HEK293 (cell line): ENCODE results near the gene PROK1.

ENCODE experiments used
- CTCF ChIA-PET: fragments of 350-600 bp; formaldehyde crosslinking; extraction: SDS; loops from one replicate; lab custom pipeline; 2021; ENCODE audit warnings: antibody characterized with exemption; lab: Yijun Ruan, JAX
- POLR2A ChIA-PET: fragments of 300-600 bp; formaldehyde crosslinking; extraction: SDS; loops from one replicate; lab custom pipeline; 2020; ENCODE audit warnings: antibody characterized with exemption, inconsistent platforms; lab: Yijun Ruan, JAX
- H3K27ac ChIP-seq: fragments of 200-500 bp; sonication (Bioruptor generic); 2 replicates; pipeline ENCODE4 v1.5.1; 2014; ENCODE audit warnings: low read depth, low read length, control low read depth, inconsistent platforms; ENCODE audit errors: extremely low read depth
- H3K36me3 ChIP-seq, 2 experiments: fragments of 200-500 bp in 1 of 2; sonication (Bioruptor generic) in 1 of 2; 1 replicate in 1 of 2; 2 replicates in 1 of 2; pipeline ENCODE4 v1.5.1; 2014 to 2017; ENCODE audit warnings: inconsistent platforms in 2 of 2, low read length in 2 of 2; ENCODE audit not compliant: control insufficient read depth in 2 of 2, insufficient read depth in 1 of 2
- H3K4me1 ChIP-seq: fragments of 200-500 bp; sonication (Bioruptor generic); 2 replicates; pipeline ENCODE4 v1.5.1; 2014; ENCODE audit warnings: mild to moderate bottlenecking, low read length, inconsistent platforms; ENCODE audit not compliant: control insufficient read depth, insufficient read depth
- H3K4me3 ChIP-seq: 2 replicates; pipeline ENCODE4 v1.5.1; 2011; ENCODE audit warnings: low read depth, mild to moderate bottlenecking, control low read depth, low read length, moderate library complexity
- H3K9me3 ChIP-seq: fragments of 200-500 bp; sonication (Bioruptor generic); 2 replicates; pipeline ENCODE4 v1.5.1; 2014; ENCODE audit warnings: low read depth, low read length, inconsistent platforms; ENCODE audit not compliant: control insufficient read depth, insufficient read depth
- BCL6B ChIP-seq: fragments of 450-650 bp; formaldehyde crosslinking; IDR thresholded peaks from 2 replicates; pipeline ENCODE4 v1.5.1; 2017; ENCODE audit warnings: missing biosample characterization, missing genetic modification characterization
- HIC1 ChIP-seq: fragments of 450-650 bp; formaldehyde crosslinking; IDR thresholded peaks from 2 replicates; pipeline ENCODE4 v1.5.1; 2016; ENCODE audit warnings: missing biosample characterization, missing genetic modification characterization
- HOXD13 ChIP-seq: sonication (generic); formaldehyde crosslinking; IDR thresholded peaks from 2 replicates; pipeline ENCODE4 v1.8.0; 2022; ENCODE audit warnings: missing genetic modification reagents, borderline replicate concordance
- IKZF3 ChIP-seq: fragments of 450-650 bp; IDR thresholded peaks from 2 replicates; pipeline ENCODE4 v1.5.0; 2018; ENCODE audit warnings: missing biosample characterization, mild to moderate bottlenecking, missing genetic modification characterization, moderate library complexity
- KLF7 ChIP-seq: fragments of 450-650 bp; formaldehyde crosslinking; IDR thresholded peaks from 2 replicates; pipeline ENCODE4 v1.5.1; 2016; ENCODE audit warnings: missing biosample characterization, missing genetic modification characterization, borderline replicate concordance
- ZBTB26 ChIP-seq: fragments of 450-650 bp; formaldehyde crosslinking; optimal IDR thresholded peaks from 2 replicates; pipeline ENCODE3; 2016; ENCODE audit warnings: missing biosample characterization, mild to moderate bottlenecking, missing genetic modification characterization
- ZBTB48 ChIP-seq: fragments of 450-650 bp; formaldehyde crosslinking; IDR thresholded peaks from 2 replicates; pipeline ENCODE4 v1.5.1; 2016; ENCODE audit warnings: missing biosample characterization, missing genetic modification characterization
- ZBTB6 ChIP-seq: fragments of 450-650 bp; formaldehyde crosslinking; IDR thresholded peaks from 2 replicates; pipeline ENCODE4 v1.5.1; 2017; ENCODE audit warnings: missing biosample characterization, missing genetic modification characterization
- ZFHX2 ChIP-seq: fragments of 450-650 bp; formaldehyde crosslinking; conservative IDR thresholded peaks from 2 replicates; pipeline ENCODE4 v1.5.1; 2016; ENCODE audit warnings: missing biosample characterization, missing genetic modification characterization
- ZNF2 ChIP-seq: fragments of 450-650 bp; formaldehyde crosslinking; IDR thresholded peaks from 2 replicates; pipeline ENCODE4 v1.5.1; 2016; ENCODE audit warnings: missing biosample characterization, missing genetic modification characterization
- ZNF214 ChIP-seq: fragments of 450-650 bp; formaldehyde crosslinking; IDR thresholded peaks from 2 replicates; pipeline ENCODE4 v1.5.1; 2017; ENCODE audit warnings: missing biosample characterization, mild to moderate bottlenecking, missing genetic modification characterization, borderline replicate concordance
- ZNF292 ChIP-seq: fragments of 450-650 bp; formaldehyde crosslinking; IDR thresholded peaks from 2 replicates; pipeline ENCODE4 v1.5.1; 2016; ENCODE audit warnings: low read depth, missing biosample characterization, missing genetic modification characterization, borderline replicate concordance
- ZNF350 ChIP-seq: fragments of 450-650 bp; formaldehyde crosslinking; IDR thresholded peaks from 2 replicates; pipeline ENCODE4 v1.5.0; 2017; ENCODE audit warnings: missing biosample characterization, mild to moderate bottlenecking, missing genetic modification characterization
- ZNF473 ChIP-seq: fragments of 450-650 bp; formaldehyde crosslinking; IDR thresholded peaks from 2 replicates; pipeline ENCODE4 v1.5.1; 2017; ENCODE audit warnings: missing biosample characterization, missing genetic modification characterization
- ZNF558 ChIP-seq: fragments of 450-650 bp; formaldehyde crosslinking; IDR thresholded peaks from 2 replicates; pipeline ENCODE4 v1.5.1; 2016; ENCODE audit warnings: missing biosample characterization, missing genetic modification characterization
- ZNF560 ChIP-seq: fragments of 450-650 bp; formaldehyde crosslinking; IDR thresholded peaks from 2 replicates; pipeline ENCODE4 v1.5.1; 2017; ENCODE audit warnings: missing biosample characterization, missing genetic modification characterization, borderline replicate concordance
- ZNF621 ChIP-seq: fragments of 450-650 bp; formaldehyde crosslinking; IDR thresholded peaks from 2 replicates; pipeline ENCODE4 v1.5.1; 2017; ENCODE audit warnings: missing biosample characterization, missing genetic modification characterization
- ZNF629 ChIP-seq: fragments of 450-650 bp; formaldehyde crosslinking; IDR thresholded peaks from 2 replicates; pipeline ENCODE4 v1.5.1; 2017; ENCODE audit warnings: missing biosample characterization, missing genetic modification characterization
- ZNF654 ChIP-seq: fragments of 450-650 bp; formaldehyde crosslinking; IDR thresholded peaks from 2 replicates; pipeline ENCODE4 v1.5.1; 2016; ENCODE audit warnings: low read depth, missing biosample characterization, missing genetic modification characterization
- ZNF658 ChIP-seq: fragments of 450-650 bp; formaldehyde crosslinking; IDR thresholded peaks from 2 replicates; pipeline ENCODE4; 2016; ENCODE audit warnings: missing biosample characterization, missing genetic modification characterization
- ZNF664 ChIP-seq: fragments of 450-650 bp; formaldehyde crosslinking; IDR thresholded peaks from 2 replicates; pipeline ENCODE4 v1.5.1; 2016; ENCODE audit warnings: missing biosample characterization, missing genetic modification characterization
- ZNF701 ChIP-seq: fragments of 450-650 bp; formaldehyde crosslinking; IDR thresholded peaks from 2 replicates; pipeline ENCODE4 v1.5.1; 2016; ENCODE audit warnings: missing biosample characterization, missing genetic modification characterization
- ZNF776 ChIP-seq: fragments of 450-650 bp; formaldehyde crosslinking; IDR thresholded peaks from 2 replicates; pipeline ENCODE4 v1.5.0; 2017; ENCODE audit warnings: missing biosample characterization, missing genetic modification characterization, borderline replicate concordance
- TF ChIP-seq, protein P1 (sequence below): fragments of 450-650 bp; formaldehyde crosslinking; IDR thresholded peaks from 2 replicates; pipeline ENCODE4 v1.5.1; 2017; ENCODE audit warnings: missing biosample characterization, missing genetic modification characterization
- TF ChIP-seq, protein P2 (sequence below): fragments of 450-650 bp; formaldehyde crosslinking; IDR thresholded peaks from 2 replicates; pipeline ENCODE4 v1.5.1; 2016; ENCODE audit warnings: missing biosample characterization, missing genetic modification characterization

The PROK1 gene

GRCh38 chr1:110463725-110464124, 12.8 kb downstream of the PROK1 start:
- no peak overlapping the region for H3K27ac ChIP-seq

GRCh38 chr1:110464340-110464739, 13.4 kb downstream of the PROK1 start:
- Histone ChIP-seq H3K9me3 (no peaks in the 10 kb centered on the region), H3K4me1 (no peaks in the 10 kb centered on the region), H3K27ac (no peak overlapping the region), H3K4me3 (no peak overlapping the region), H3K36me3 (no peaks in the 10 kb centered on the region)
- CTCF ChIA-PET = interaction anchor here (1.1 to 15.5 kb wide), 7 partner anchors 10 to 434 kb away, joined by 3 to 357 read pairs (median 6); partner anchors contain the start of gene KCNC4
- POLR2A ChIA-PET = no interaction called here
- TF ChIP-seq ZNF664 (tag by site-specific recombination) (no peak), KLF7 (tag by site-specific recombination) (no peak), ZNF654 (tag by site-specific recombination) (no peak), ZNF776 (no peak), ZNF621 (tag by site-specific recombination) (no peak), ZNF214 (tag by site-specific recombination) (no peak), ZFHX2 (tag by site-specific recombination) (no peak), ZNF350 (tag by site-specific recombination) (no peak), ZBTB48 (no peak), ZNF701 (tag by site-specific recombination) (no peak), ZNF558 (no peak)
- TF ChIP-seq, protein P1, sequence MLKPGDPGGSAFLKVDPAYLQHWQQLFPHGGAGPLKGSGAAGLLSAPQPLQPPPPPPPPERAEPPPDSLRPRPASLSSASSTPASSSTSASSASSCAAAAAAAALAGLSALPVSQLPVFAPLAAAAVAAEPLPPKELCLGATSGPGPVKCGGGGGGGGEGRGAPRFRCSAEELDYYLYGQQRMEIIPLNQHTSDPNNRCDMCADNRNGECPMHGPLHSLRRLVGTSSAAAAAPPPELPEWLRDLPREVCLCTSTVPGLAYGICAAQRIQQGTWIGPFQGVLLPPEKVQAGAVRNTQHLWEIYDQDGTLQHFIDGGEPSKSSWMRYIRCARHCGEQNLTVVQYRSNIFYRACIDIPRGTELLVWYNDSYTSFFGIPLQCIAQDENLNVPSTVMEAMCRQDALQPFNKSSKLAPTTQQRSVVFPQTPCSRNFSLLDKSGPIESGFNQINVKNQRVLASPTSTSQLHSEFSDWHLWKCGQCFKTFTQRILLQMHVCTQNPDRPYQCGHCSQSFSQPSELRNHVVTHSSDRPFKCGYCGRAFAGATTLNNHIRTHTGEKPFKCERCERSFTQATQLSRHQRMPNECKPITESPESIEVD (tag by site-specific recombination) = no peak

More at GRCh38 chr1:110463725-110464124, 12.8 kb downstream of the PROK1 start:
- H3K4me3 ChIP-seq = no peak overlapping the region
- TF ChIP-seq BCL6B (tag by site-specific recombination) (no peak), ZNF658 (tag by site-specific recombination) (no peak), ZNF558 (no peak), ZNF292 (tag by site-specific recombination) (no peak), ZBTB6 (tag by site-specific recombination) (no peak), ZNF2 (tag by site-specific recombination) (no peak), ZNF560 (tag by site-specific recombination) (no peak), IKZF3 (tag by site-specific recombination) (no peak), ZNF629 (tag by site-specific recombination) (no peak), ZBTB26 (tag by site-specific recombination) (no peak), HOXD13 (CRISPR knock-in tag) (no peak), HIC1 (tag by site-specific recombination) (no peak), ZNF473 (tag by site-specific recombination) (no peak)
- TF ChIP-seq, protein P2, sequence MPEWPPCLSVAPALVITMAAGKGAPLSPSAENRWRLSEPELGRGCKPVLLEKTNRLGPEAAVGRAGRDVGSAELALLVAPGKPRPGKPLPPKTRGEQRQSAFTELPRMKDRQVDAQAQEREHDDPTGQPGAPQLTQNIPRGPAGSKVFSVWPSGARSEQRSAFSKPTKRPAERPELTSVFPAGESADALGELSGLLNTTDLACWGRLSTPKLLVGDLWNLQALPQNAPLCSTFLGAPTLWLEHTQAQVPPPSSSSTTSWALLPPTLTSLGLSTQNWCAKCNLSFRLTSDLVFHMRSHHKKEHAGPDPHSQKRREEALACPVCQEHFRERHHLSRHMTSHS (tag by site-specific recombination) = no peak
- no peaks in the 10 kb centered on the region for H3K4me1 ChIP-seq
- no peaks in the 10 kb centered on the region for H3K36me3 ChIP-seq
- no peaks in the 10 kb centered on the region for H3K9me3 ChIP-seq
- ChIA-PET POLR2A (no interaction called here), CTCF (interaction anchor here (0.6 to 15.5 kb wide), 9 partner anchors 10 to 435 kb away, joined by 3 to 357 read pairs (median 5); partner anchors contain the start of gene KCNC4)
